Tibial nerve (tissue), 4 donors: ENCODE data around the gene COA8.

Source experiments
- CTCF ChIP-seq, 5 experiments: fragments of 200-600 bp in 3 of 5; fragments of 450-650 bp in 2 of 5; sonication (generic) in 3 of 5; IDR thresholded peaks; one replicate each; pipeline ENCODE4 v1.5.1; 2016 to 2019; ENCODE audit warnings: antibody characterized with exemption in 5 of 5, mild to moderate bottlenecking in 3 of 5, moderate library complexity in 2 of 5
- EP300 ChIP-seq, 2 donors: sonication (generic); formaldehyde crosslinking; IDR thresholded peaks; one replicate each; pipeline ENCODE4 v1.6.1; 2017; ENCODE audit warnings: antibody characterized with exemption in 2 of 2, mild to moderate bottlenecking in 1 of 2
- POLR2A ChIP-seq, 2 donors: fragments of 450-650 bp; IDR thresholded peaks; one replicate each; pipeline ENCODE4 v1.6.1; 2017; ENCODE audit warnings: antibody characterized with exemption in 2 of 2, mild to moderate bottlenecking in 2 of 2, moderate library complexity in 2 of 2

GRCh38 chr14:103552011-103552845, 10.5 kb upstream of the COA8 start:
- TF ChIP-seq CTCF (IDR thresholded peaks at IDR 0.05) = no peak
- TF ChIP-seq POLR2A (IDR thresholded peaks at IDR 0.05) = no peak
- peak in 1 of 2 donors; percentile 14 for TF ChIP-seq EP300 (IDR thresholded peaks at IDR 0.05)
